SK-N-SH treated with all-trans-retinoic acid at 6 μM for 48 hours (cell line): ENCODE measurements around the gene DPP10.

Experiments used
- ATAC-seq: fragments of 200-7000 bp; cut with Tn5 transposase; 3 replicates; pipeline ENCODE4 v1.9.1; 2020; ENCODE audit warnings: mild to moderate bottlenecking, moderate library complexity
- ARNTL ChIP-seq: fragments of 450-650 bp; formaldehyde crosslinking; IDR thresholded peaks from 2 replicates; pipeline ENCODE4 v1.5.0; 2020; ENCODE audit warnings: low read depth, mild to moderate bottlenecking, moderate library complexity, borderline replicate concordance
- BACH2 ChIP-seq: fragments of 250-450 bp; sonication (Bioruptor Pico); IDR thresholded peaks from 2 replicates; pipeline ENCODE4 v1.9.0; 2021; ENCODE audit warnings: mild to moderate bottlenecking, borderline replicate concordance
- CREB5 ChIP-seq: fragments of 250-450 bp; sonication (Bioruptor Pico); IDR thresholded peaks from 2 replicates; pipeline ENCODE4 v1.5.1; 2020; ENCODE audit warnings: low read depth, mild to moderate bottlenecking, moderate library complexity
- CSDC2 ChIP-seq: fragments of 250-450 bp; sonication (Bioruptor Pico); IDR thresholded peaks from 2 replicates; pipeline ENCODE4 v1.5.0; 2020; ENCODE audit warnings: mild to moderate bottlenecking, moderate library complexity
- ESRRG ChIP-seq: fragments of 250-450 bp; sonication (Bioruptor Pico); IDR thresholded peaks from 2 replicates; pipeline ENCODE4 v1.6.1; 2021; ENCODE audit warnings: mild to moderate bottlenecking
- GLIS3 ChIP-seq: fragments of 250-450 bp; sonication (Bioruptor Pico); IDR thresholded peaks from 2 replicates; pipeline ENCODE4 v1.5.0; 2020; ENCODE audit warnings: mild to moderate bottlenecking, moderate library complexity
- OSR1 ChIP-seq: fragments of 250-450 bp; sonication (Bioruptor Pico); IDR thresholded peaks from 2 replicates; pipeline ENCODE4 v1.8.0; 2022; ENCODE audit warnings: moderate library complexity, mild to moderate bottlenecking, inconsistent platforms
- PATZ1 ChIP-seq: fragments of 250-450 bp; sonication (Bioruptor Pico); IDR thresholded peaks from 2 replicates; pipeline ENCODE4 v1.8.0; 2020; ENCODE audit warnings: mild to moderate bottlenecking, moderate library complexity, borderline replicate concordance
- PPARA ChIP-seq: fragments of 250-450 bp; sonication (Bioruptor Pico); IDR thresholded peaks from 2 replicates; pipeline ENCODE4 v1.5.0; 2020; ENCODE audit warnings: mild to moderate bottlenecking, borderline replicate concordance
- RARB ChIP-seq: fragments of 250-450 bp; sonication (Bioruptor Pico); IDR thresholded peaks from 2 replicates; pipeline ENCODE4 v1.8.0; 2021; ENCODE audit warnings: mild to moderate bottlenecking, moderate library complexity
- SNAI2 ChIP-seq: fragments of 250-450 bp; sonication (Bioruptor Pico); IDR thresholded peaks from 2 replicates; pipeline ENCODE4 v1.5.0; 2020; ENCODE audit warnings: mild to moderate bottlenecking, moderate library complexity
- TCF4 ChIP-seq: fragments of 250-450 bp; sonication (Bioruptor Pico); IDR thresholded peaks from 2 replicates; pipeline ENCODE4 v1.8.0; 2021; ENCODE audit warnings: mild to moderate bottlenecking, moderate library complexity, borderline replicate concordance
- TOX ChIP-seq: fragments of 250-450 bp; sonication (Bioruptor Pico); IDR thresholded peaks from 2 replicates; pipeline ENCODE4 v1.8.0; 2021; ENCODE audit warnings: mild to moderate bottlenecking, moderate library complexity, borderline replicate concordance
- ZC3H10 ChIP-seq: fragments of 250-450 bp; sonication (Bioruptor Pico); IDR thresholded peaks from 2 replicates; pipeline ENCODE4 v1.5.1; 2021; ENCODE audit warnings: mild to moderate bottlenecking, moderate library complexity
- ZFP3 ChIP-seq: fragments of 250-450 bp; sonication (Bioruptor Pico); IDR thresholded peaks from 2 replicates; pipeline ENCODE4 v1.5.0; 2020; ENCODE audit warnings: mild to moderate bottlenecking, moderate library complexity
- ZFP30 ChIP-seq: fragments of 450-650 bp; formaldehyde crosslinking; IDR thresholded peaks from 2 replicates; pipeline ENCODE4 v1.5.0; 2022; ENCODE audit warnings: mild to moderate bottlenecking, moderate library complexity
- ZNF565 ChIP-seq: fragments of 450-650 bp; formaldehyde crosslinking; conservative IDR thresholded peaks from 2 replicates; pipeline ENCODE4 v1.5.0; 2020; ENCODE audit warnings: low read depth, mild to moderate bottlenecking, moderate library complexity
- ZNF70 ChIP-seq: fragments of 450-650 bp; formaldehyde crosslinking; IDR thresholded peaks from 2 replicates; pipeline ENCODE4 v1.5.0; 2020; ENCODE audit warnings: mild to moderate bottlenecking, moderate library complexity
- ZNF8 ChIP-seq: fragments of 450-650 bp; formaldehyde crosslinking; IDR thresholded peaks from 2 replicates; pipeline ENCODE4 v1.5.0; 2020; ENCODE audit warnings: mild to moderate bottlenecking, moderate library complexity
- TF ChIP-seq, protein P1 (sequence below): fragments of 250-450 bp; sonication (Bioruptor Pico); IDR thresholded peaks from 2 replicates; pipeline ENCODE4 v1.8.0; 2021; ENCODE audit warnings: low read depth, mild to moderate bottlenecking, moderate library complexity, borderline replicate concordance

Gene DPP10

GRCh38 chr2:114727012-114727411 lies 284.6 kb downstream of the DPP10 start:
- no peak for ATAC-seq
- TF ChIP-seq ARNTL, result no peak
- TF ChIP-seq CSDC2 (CRISPR knock-in tag), result no peak
- TF ChIP-seq ZFP3 (CRISPR knock-in tag), result no peak
- no peak for TF ChIP-seq CREB5 (CRISPR knock-in tag)
- no peak for TF ChIP-seq RARB (CRISPR knock-in tag)
- TF ChIP-seq, protein P1, sequence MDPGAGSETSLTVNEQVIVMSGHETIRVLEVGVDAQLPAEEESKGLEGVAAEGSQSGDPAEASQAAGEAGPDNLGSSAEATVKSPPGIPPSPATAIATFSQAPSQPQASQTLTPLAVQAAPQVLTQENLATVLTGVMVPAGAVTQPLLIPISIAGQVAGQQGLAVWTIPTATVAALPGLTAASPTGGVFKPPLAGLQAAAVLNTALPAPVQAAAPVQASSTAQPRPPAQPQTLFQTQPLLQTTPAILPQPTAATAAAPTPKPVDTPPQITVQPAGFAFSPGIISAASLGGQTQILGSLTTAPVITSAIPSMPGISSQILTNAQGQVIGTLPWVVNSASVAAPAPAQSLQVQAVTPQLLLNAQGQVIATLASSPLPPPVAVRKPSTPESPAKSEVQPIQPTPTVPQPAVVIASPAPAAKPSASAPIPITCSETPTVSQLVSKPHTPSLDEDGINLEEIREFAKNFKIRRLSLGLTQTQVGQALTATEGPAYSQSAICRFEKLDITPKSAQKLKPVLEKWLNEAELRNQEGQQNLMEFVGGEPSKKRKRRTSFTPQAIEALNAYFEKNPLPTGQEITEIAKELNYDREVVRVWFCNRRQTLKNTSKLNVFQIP (CRISPR knock-in tag), result no peak
- no peak for TF ChIP-seq SNAI2
- TF ChIP-seq ZFP30, result no peak
- TF ChIP-seq ESRRG, result no peak
- no peak for TF ChIP-seq ZNF8 (CRISPR knock-in tag)
- TF ChIP-seq ZNF565 (CRISPR knock-in tag), result no peak
- no peak for TF ChIP-seq TOX (CRISPR knock-in tag)

DNA sequence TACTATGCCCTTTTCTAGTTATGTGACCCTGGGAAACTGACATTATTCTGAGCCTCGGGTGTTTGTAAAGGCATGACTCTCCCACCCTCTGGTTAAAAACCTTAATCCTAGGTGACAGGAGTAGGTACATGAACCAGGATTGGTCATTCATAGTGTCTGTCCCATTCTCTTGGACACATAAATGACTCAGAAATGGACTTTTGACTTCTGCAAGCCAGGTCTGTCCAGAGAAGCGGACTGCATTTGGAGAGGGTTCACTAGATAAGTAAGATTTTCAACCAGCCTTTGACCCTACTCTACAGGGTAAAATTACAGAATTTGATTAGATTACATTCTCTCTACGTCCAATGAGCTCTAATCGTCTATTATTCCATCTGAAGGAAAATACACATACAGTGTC lies 285.9 kb downstream of the DPP10 start:
- TF ChIP-seq ZNF70 (CRISPR knock-in tag), result no peak
- TF ChIP-seq ZNF565 (CRISPR knock-in tag), result no peak
- TF ChIP-seq, all 23 proteins: peak for 0
- ATAC-seq, result no peak

- TF ChIP-seq GLIS3 (CRISPR knock-in tag), result no peak
- TF ChIP-seq PATZ1 (CRISPR knock-in tag), result no peak
- TF ChIP-seq CREB5 (CRISPR knock-in tag), result no peak
- TF ChIP-seq, protein P1 (CRISPR knock-in tag), result no peak
- no peak for TF ChIP-seq OSR1 (CRISPR knock-in tag)
- no peak for TF ChIP-seq RARB (CRISPR knock-in tag)
- no peak for TF ChIP-seq ZFP3 (CRISPR knock-in tag)
- no peak for TF ChIP-seq BACH2
- TF ChIP-seq TCF4, result no peak
- no peak for TF ChIP-seq ARNTL
- no peak for TF ChIP-seq ZC3H10
- TF ChIP-seq TOX (CRISPR knock-in tag), result no peak
- no peak for TF ChIP-seq PPARA
- no peak for TF ChIP-seq ESRRG
- no peak for TF ChIP-seq ZNF70 (CRISPR knock-in tag)
- ATAC-seq, result no peak
These were observed 286.6 kb downstream of the DPP10 start for GRCh38 chr2:114729026-114729425.

GRCh38 chr2:114735126-114735525 lies 292.7 kb downstream of the DPP10 start:
- no peak for ATAC-seq
- TF ChIP-seq OSR1 (CRISPR knock-in tag) (no peak), GLIS3 (CRISPR knock-in tag) (no peak), ARNTL (no peak), ZFP3 (CRISPR knock-in tag) (no peak), ZC3H10 (no peak), TOX (CRISPR knock-in tag) (no peak), ESRRG (no peak), SNAI2 (no peak), ZNF70 (CRISPR knock-in tag) (no peak), PPARA (no peak), RARB (CRISPR knock-in tag) (no peak)
- TF ChIP-seq, protein P1 (CRISPR knock-in tag), result no peak
